Transverse colon (tissue), 4 donors: ENCODE data around the gene SDCCAG8. TPM values are rescaled to one million over a fixed set of nuclear protein-coding genes. Genes with fewer than 3 reads are reported as not detected.
A peak's percentile ranks its signal among the peaks of the same experiment; 100 is the strongest.

ENCODE experiments used
- DNase-seq: peaks from one replicate; pipeline ENCODE4 v3.0.0-alpha.2; 2019
- H3K27ac ChIP-seq, 4 donors: fragments of 200-600 bp; sonication (generic); 2 replicates each; pipeline ENCODE4 v1.5.1; 2016 to 2018; ENCODE audit warnings: inconsistent platforms in 4 of 4
- H3K27me3 ChIP-seq: fragments of 200-600 bp; sonication (generic); 2 replicates; pipeline ENCODE4 v1.5.1; 2017; ENCODE audit warnings: inconsistent platforms
- H3K36me3 ChIP-seq, 4 donors: fragments of 200-600 bp; sonication (generic); 2 replicates each; pipeline ENCODE4 v1.5.1; 2017 to 2019; ENCODE audit warnings: inconsistent platforms in 4 of 4
- H3K4me1 ChIP-seq, 4 donors: fragments of 200-600 bp; sonication (generic); 2 replicates each; pipeline ENCODE4 v1.5.1; 2017 to 2020; ENCODE audit warnings: inconsistent platforms in 4 of 4
- H3K4me3 ChIP-seq, 4 donors: fragments of 200-600 bp; sonication (generic); 1 replicate in 1 of 4; 2 replicates in 3 of 4; pipeline versions ENCODE4 v1.5.1 to v1.6.1; 2017 to 2019; ENCODE audit warnings: inconsistent platforms in 4 of 4
- H3K9me3 ChIP-seq, 2 donors: fragments of 200-600 bp; sonication (generic); 2 replicates each; pipeline ENCODE4 v1.5.1; 2017 to 2019; ENCODE audit warnings: inconsistent platforms in 2 of 2
- EP300 ChIP-seq: sonication (generic); formaldehyde crosslinking; IDR thresholded peaks from one replicate; pipeline ENCODE4 v1.6.1; 2017; ENCODE audit warnings: antibody characterized with exemption, low read depth
- POLR2A ChIP-seq: fragments of 450-650 bp; IDR thresholded peaks from one replicate; pipeline ENCODE4 v1.6.1; 2016; ENCODE audit warnings: antibody characterized with exemption, mild to moderate bottlenecking, moderate library complexity
- POLR2AphosphoS5 ChIP-seq, 3 donors: sonication (generic); formaldehyde crosslinking; IDR thresholded peaks; one replicate each; pipeline ENCODE4 v1.6.1; 2016; ENCODE audit warnings: antibody characterized with exemption in 3 of 3
- WGBS, 2 donors: methylation state at CpG; one replicate each; pipeline ENCODE4 v1.1.5; 2018; ENCODE audit warnings: low coverage in 1 of 2; 5-methylcytosine and 5-hydroxymethylcytosine counted together
- in situ Hi-C, 4 donors: fragments of 200-750 bp; cut with MboI; loops; one replicate each; pipeline versions ENCODE4 v1.15.0 to v1.15.1; 2017; ENCODE audit warnings: low sequenced_read_pairs in 3 of 4, low pct_ligation_motif_present in 1 of 4, low pct_unique_long_range_greater_than_20kb in 1 of 4
- intact Hi-C: fragments of 100-400 bp; cut with DNase I; formaldehyde crosslinking; loops from one replicate; pipeline ENCODE4 v1.15.1; 2023; ENCODE audit warnings: low total_unique reads
- total RNA-seq, 4 donors: library from RNA; depleted of rRNA; stranded (reverse); fragments of >200 nt; gene quantifications; one replicate each; pipeline ENCODE4 v1.1.0, GENCODE V29; 2016
- TF ChIP-seq, protein P1 (sequence below), 5 experiments: fragments of 200-600 bp in 3 of 5; fragments of 450-650 bp in 2 of 5; sonication (generic) in 3 of 5; IDR thresholded peaks; 1 replicate in 2 of 5; 2 replicates in 3 of 5; pipeline ENCODE4 v1.5.1; 2016 to 2017; ENCODE audit warnings: antibody characterized with exemption in 5 of 5, inconsistent platforms in 3 of 5, mild to moderate bottlenecking in 2 of 5, moderate library complexity in 1 of 5

The SDCCAG8 gene
- total RNA-seq, 4 donors from 2014 or later: 28.8 to 101 (median 42.5) TPM

DNA sequence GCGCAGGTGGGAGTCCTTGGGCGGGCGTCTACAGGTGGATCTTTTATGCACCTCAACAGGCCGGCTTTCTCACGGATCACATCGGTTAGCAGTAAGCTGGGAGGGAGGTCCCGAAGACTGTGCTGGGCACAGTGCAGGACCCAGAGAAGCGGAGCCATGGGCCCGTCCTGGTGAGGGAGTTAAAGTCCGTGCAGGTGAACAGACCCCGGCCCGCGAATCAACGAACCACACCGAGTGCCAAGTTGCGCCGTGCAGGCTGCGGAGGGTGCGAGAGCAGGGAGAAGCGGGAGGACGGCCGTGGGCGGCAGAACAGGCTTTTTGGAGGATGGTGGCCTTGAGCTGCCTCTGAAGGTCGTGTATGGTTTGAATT is 233.3 kb downstream of the SDCCAG8 start:
- Histone ChIP-seq H3K27ac (no peak overlapping the region), H3K4me1 (no peaks in the 10 kb centered on the region), H3K36me3 (no peaks in the 10 kb centered on the region), H3K9me3 (no peaks in the 10 kb centered on the region), H3K4me3 (no peak overlapping the region), H3K27me3 (no peaks in the 10 kb centered on the region)
- in situ Hi-C loops (no loop called here), intact Hi-C loops (no loop called here)
- DNase-seq: no peak
- 92 to 94% methylated on average over 8 to 24 of the region's 24 CpGs for WGBS, 2 donors
- TF ChIP-seq POLR2A (no peak), EP300 (no peak), POLR2AphosphoS5 (IDR thresholded peaks at IDR 0.05) (no peak)
- TF ChIP-seq, protein P1, sequence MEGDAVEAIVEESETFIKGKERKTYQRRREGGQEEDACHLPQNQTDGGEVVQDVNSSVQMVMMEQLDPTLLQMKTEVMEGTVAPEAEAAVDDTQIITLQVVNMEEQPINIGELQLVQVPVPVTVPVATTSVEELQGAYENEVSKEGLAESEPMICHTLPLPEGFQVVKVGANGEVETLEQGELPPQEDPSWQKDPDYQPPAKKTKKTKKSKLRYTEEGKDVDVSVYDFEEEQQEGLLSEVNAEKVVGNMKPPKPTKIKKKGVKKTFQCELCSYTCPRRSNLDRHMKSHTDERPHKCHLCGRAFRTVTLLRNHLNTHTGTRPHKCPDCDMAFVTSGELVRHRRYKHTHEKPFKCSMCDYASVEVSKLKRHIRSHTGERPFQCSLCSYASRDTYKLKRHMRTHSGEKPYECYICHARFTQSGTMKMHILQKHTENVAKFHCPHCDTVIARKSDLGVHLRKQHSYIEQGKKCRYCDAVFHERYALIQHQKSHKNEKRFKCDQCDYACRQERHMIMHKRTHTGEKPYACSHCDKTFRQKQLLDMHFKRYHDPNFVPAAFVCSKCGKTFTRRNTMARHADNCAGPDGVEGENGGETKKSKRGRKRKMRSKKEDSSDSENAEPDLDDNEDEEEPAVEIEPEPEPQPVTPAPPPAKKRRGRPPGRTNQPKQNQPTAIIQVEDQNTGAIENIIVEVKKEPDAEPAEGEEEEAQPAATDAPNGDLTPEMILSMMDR (IDR thresholded peaks at IDR 0.05): no peak

DNA sequence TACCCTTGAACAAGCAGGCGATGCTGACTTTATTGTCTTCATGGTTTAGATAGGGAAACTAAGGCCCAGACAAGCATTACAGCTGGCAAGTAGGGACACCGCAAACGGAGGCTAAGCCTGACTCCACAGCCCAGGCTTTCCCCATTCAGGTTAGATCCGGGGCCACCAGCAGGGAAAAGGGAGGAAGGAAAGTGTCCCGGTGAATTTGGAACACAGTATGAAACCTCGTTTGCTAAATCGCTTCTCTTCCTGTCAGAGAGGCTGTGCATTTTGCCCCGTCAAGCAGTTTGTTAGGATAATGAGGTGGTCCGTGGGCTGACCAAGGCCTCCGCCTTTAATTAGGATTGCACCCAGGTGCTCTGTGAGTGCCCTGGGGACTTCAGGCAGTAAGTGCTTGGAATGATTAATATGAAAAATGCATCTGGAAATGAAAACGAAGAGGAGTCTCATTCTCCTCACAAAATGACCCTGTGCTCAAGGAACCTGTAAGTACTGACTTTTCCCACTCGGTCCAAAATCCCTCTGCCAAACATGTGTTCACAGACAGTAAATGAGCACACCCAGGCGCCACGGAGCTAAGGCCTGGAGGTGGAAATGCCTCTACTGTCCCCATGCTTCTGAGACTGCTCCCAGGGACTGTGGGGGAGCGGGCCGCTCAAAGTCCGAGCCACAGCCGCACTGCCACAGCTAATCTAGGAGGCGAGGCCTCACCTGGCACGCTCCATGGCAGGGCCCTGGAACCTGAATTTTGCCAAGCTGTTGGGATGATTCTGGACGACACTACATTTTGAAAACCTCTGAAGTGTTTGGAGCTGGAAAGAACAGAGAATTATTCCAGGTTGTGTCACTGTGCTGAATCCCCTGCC is 234.1 kb downstream of the SDCCAG8 start:
- intact Hi-C loops: no loop called here
- in situ Hi-C loops: no loop called here
- 87 to 91% methylated on average over 7 to 21 of the region's 21 CpGs for WGBS, 2 donors
- H3K27ac ChIP-seq: no peak overlapping the region
- DNase-seq: no peak
- H3K9me3 ChIP-seq: no peaks in the 10 kb centered on the region
- no peak overlapping the region for H3K4me3 ChIP-seq
- no peak for TF ChIP-seq POLR2A
- no peak for TF ChIP-seq EP300
- TF ChIP-seq, protein P1 (IDR thresholded peaks at IDR 0.05): no peak
- TF ChIP-seq POLR2AphosphoS5 (IDR thresholded peaks at IDR 0.05): no peak
- no peaks in the 10 kb centered on the region for H3K27me3 ChIP-seq
- H3K36me3 ChIP-seq: no peaks in the 10 kb centered on the region
- no peaks in the 10 kb centered on the region for H3K4me1 ChIP-seq

DNA sequence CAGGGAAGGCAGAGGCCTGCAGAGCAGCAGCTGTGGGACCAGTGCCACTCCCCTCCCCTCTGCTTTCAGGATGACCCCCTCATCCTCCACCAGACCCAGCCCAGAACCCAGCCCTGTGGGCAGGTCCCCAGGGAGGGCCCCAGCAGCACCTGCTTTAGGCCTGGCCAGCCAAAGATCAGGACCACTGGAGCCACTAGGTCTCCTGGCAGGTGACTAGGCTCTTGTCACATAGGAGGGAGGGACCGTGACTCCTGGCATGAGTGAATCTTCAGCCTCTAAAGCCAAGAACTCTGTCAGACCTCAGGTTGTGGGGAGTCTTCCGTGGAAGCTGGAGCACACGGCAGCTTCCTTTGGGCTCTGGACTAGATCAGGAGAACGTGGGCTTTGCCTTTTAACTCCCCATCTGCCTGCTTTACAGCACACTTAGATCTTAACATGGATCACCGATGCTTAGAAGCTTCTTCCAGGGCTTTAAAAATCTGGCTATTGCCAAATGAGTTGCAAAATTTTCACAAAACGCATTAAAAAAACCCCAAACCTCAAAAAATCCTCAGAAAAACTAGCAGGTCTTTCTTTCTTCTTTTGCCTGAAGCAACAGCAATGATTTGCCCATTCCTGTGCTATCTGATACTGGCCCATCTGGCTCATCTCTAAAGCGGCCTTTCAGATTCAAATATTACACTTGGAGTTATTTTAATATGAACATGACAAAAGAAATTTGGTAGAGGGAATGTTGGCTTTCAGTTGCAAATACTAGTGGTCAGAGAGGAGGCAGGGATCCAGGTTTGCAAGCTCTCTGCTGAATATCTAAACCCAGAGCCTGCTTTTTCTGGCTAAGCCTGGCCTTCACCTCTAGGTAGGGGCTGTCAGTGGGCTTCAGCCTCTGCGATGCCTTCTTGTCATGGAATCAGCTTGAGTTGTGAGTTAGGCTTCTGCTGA is 235.2 kb downstream of the SDCCAG8 start:
- no peak overlapping the region for H3K4me3 ChIP-seq
- WGBS, 2 donors: 75 to 76% methylated on average over 1 to 8 of the region's 8 CpGs
- no peaks in the 10 kb centered on the region for H3K36me3 ChIP-seq
- in situ Hi-C loops (no loop called here), intact Hi-C loops (no loop called here)
- no peaks in the 10 kb centered on the region for H3K9me3 ChIP-seq
- no peaks in the 10 kb centered on the region for H3K27me3 ChIP-seq
- no peak for DNase-seq
- H3K27ac ChIP-seq: peak overlapping the region in 1 of 4 donors; percentile 35
- TF ChIP-seq, protein P1 (IDR thresholded peaks at IDR 0.05): no peak
- no peak for TF ChIP-seq EP300
- TF ChIP-seq POLR2A: no peak
- TF ChIP-seq POLR2AphosphoS5 (IDR thresholded peaks at IDR 0.05): no peak
- peaks cover 0 to 6% (median 1%) of the 10 kb centered on the region in 4 donors for H3K4me1 ChIP-seq
